Measurements from ENCODE around the gene CCDC159.

Gene CCDC159

GRCh38 chr19:11399667-11400066 lies 53.3 kb downstream of the CCDC159 start:
- no peak for DNase-seq

- no peak for DNase-seq
Measured at GRCh38 chr19:11400798-11401197, 54.5 kb downstream of the CCDC159 start.

GRCh38 chr19:11401808-11402543 lies 55.7 kb downstream of the CCDC159 start:
- DNase-seq = no peak
